HEK293T (cell line): ENCODE data around the gene LRRC4C.

Experiments used
- CTCF ChIA-PET: fragments of 350-600 bp; formaldehyde crosslinking; extraction: SDS; loops from one replicate; lab custom pipeline; 2021; ENCODE audit warnings: antibody characterized with exemption, inconsistent platforms; lab: Yijun Ruan, JAX
- POLR2A ChIA-PET: fragments of 350-600 bp; formaldehyde crosslinking; extraction: SDS; loops from one replicate; lab custom pipeline; 2020; ENCODE audit warnings: antibody characterized with exemption, inconsistent platforms; lab: Yijun Ruan, JAX
- DNase-seq: peaks from one replicate; pipeline ENCODE4 v3.0.0; 2012; ENCODE audit warnings: mixed read lengths; ENCODE audit errors: extremely low spot score
- ARNT ChIP-seq: fragments of 450-650 bp; IDR thresholded peaks from 2 replicates; pipeline ENCODE4 v1.6.1; 2017; ENCODE audit warnings: mild to moderate bottlenecking
- BHLHE40 ChIP-seq: fragments of 450-650 bp; IDR thresholded peaks from 2 replicates; pipeline ENCODE4 v1.6.1; 2016; ENCODE audit warnings: mild to moderate bottlenecking, moderate library complexity, borderline replicate concordance
- CTBP1 ChIP-seq: fragments of 450-650 bp; IDR thresholded peaks from 2 replicates; pipeline ENCODE4 v1.6.1; 2016; ENCODE audit warnings: borderline replicate concordance
- ELF4 ChIP-seq: fragments of 450-650 bp; IDR thresholded peaks from 2 replicates; pipeline ENCODE4 v1.6.1; 2017; ENCODE audit warnings: antibody characterized with exemption
- FOXA1 ChIP-seq: fragments of 450-650 bp; IDR thresholded peaks from 2 replicates; pipeline ENCODE4 v1.6.1; 2016; ENCODE audit warnings: mild to moderate bottlenecking
- FOXM1 ChIP-seq: fragments of 450-650 bp; IDR thresholded peaks from 2 replicates; pipeline ENCODE4 v1.6.1; 2017; ENCODE audit warnings: mild to moderate bottlenecking, borderline replicate concordance
- HDGF ChIP-seq: fragments of 450-650 bp; IDR thresholded peaks from 2 replicates; pipeline ENCODE4 v1.6.1; 2017; ENCODE audit warnings: antibody characterized with exemption, borderline replicate concordance
- L3MBTL2 ChIP-seq: fragments of 450-650 bp; conservative IDR thresholded peaks from 2 replicates; pipeline ENCODE4 v1.6.1; 2016; ENCODE audit warnings: mild to moderate bottlenecking
- LEF1 ChIP-seq: fragments of 450-650 bp; IDR thresholded peaks from 2 replicates; pipeline ENCODE4 v1.6.1; 2017; ENCODE audit warnings: mild to moderate bottlenecking, borderline replicate concordance
- NFRKB ChIP-seq: fragments of 450-650 bp; IDR thresholded peaks from 2 replicates; pipeline ENCODE4 v1.6.1; 2016; ENCODE audit warnings: mild to moderate bottlenecking, moderate library complexity
- PKNOX1 ChIP-seq: fragments of 450-650 bp; IDR thresholded peaks from 2 replicates; pipeline ENCODE4 v1.6.1; 2016
- SP1 ChIP-seq: fragments of 450-650 bp; IDR thresholded peaks from 2 replicates; pipeline ENCODE4 v1.6.1; 2017
- SUZ12 ChIP-seq: fragments of 450-650 bp; IDR thresholded peaks from 2 replicates; pipeline ENCODE4 v1.6.1; 2016; ENCODE audit warnings: mild to moderate bottlenecking
- TARDBP ChIP-seq: fragments of 450-650 bp; IDR thresholded peaks from 2 replicates; pipeline ENCODE4 v1.6.1; 2016
- ZNF384 ChIP-seq: fragments of 450-650 bp; IDR thresholded peaks from 2 replicates; pipeline ENCODE4 v1.6.1; 2016

Gene LRRC4C

DNA sequence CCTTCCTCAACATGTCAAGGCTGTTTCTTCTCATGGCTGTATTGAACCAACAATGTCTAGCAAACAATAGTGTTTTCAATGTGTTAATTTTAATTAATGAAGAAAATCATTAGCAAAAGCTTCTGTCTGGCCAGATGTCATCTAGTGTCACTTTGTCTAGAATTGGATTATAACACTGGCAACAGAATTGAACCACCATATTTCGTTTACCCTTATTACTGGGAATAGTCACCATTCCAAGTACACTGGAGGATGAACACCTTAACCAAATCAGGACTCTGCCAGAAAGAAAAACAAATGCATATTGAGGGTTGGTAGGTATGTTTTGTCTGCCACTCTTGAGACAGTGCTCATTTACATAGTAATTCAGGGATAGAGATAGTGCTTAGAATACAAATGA, 146.2 kb downstream of the LRRC4C start:
- no peak for TF ChIP-seq SP1
- no peak for TF ChIP-seq ELF4
- no peak for TF ChIP-seq SUZ12
- no peak for TF ChIP-seq FOXA1
- no peak for TF ChIP-seq TARDBP
- TF ChIP-seq PKNOX1: no peak
- no peak for TF ChIP-seq LEF1
- TF ChIP-seq CTBP1: no peak
- no peak for TF ChIP-seq BHLHE40
- no peak for TF ChIP-seq L3MBTL2
- TF ChIP-seq NFRKB: no peak
- CTCF ChIA-PET: no interaction called here
- DNase-seq: no peak
- POLR2A ChIA-PET: no interaction called here

- TF ChIP-seq ZNF384: no peak
- no peak for TF ChIP-seq PKNOX1
- TF ChIP-seq NFRKB: no peak
- no peak for TF ChIP-seq ARNT
- POLR2A ChIA-PET: no interaction called here
- no peak for DNase-seq
- CTCF ChIA-PET: interaction anchor here (0.6 kb wide), 1 partner anchor 23 kb away, joined by 3 read pairs; no protein-coding TSS in a partner anchor
Measured at GRCh38 chr11:41309716-41310115, 149.7 kb downstream of the LRRC4C start.

GRCh38 chr11:41309111-41309522, 150.3 kb downstream of the LRRC4C start:
- POLR2A ChIA-PET: no interaction called here
- TF ChIP-seq TARDBP (no peak), FOXM1 (no peak), CTBP1 (no peak), FOXA1 (no peak), L3MBTL2 (no peak), BHLHE40 (no peak), PKNOX1 (no peak), SP1 (no peak), NFRKB (no peak), ELF4 (no peak), HDGF (no peak), LEF1 (no peak)
- no peak for DNase-seq
- CTCF ChIA-PET: interaction anchor here (0.6 kb wide), 1 partner anchor 24 kb away, joined by 3 read pairs; no protein-coding TSS in a partner anchor

- CTCF ChIA-PET: no interaction called here
- no peak for TF ChIP-seq LEF1
- no peak for TF ChIP-seq HDGF
- no peak for TF ChIP-seq SP1
- TF ChIP-seq ZNF384: no peak
- TF ChIP-seq TARDBP: no peak
- no peak for TF ChIP-seq PKNOX1
- TF ChIP-seq BHLHE40: no peak
- TF ChIP-seq L3MBTL2: no peak
- POLR2A ChIA-PET: no interaction called here
- DNase-seq: no peak
Measured at GRCh38 chr11:41308286-41308685, 151.2 kb downstream of the LRRC4C start.

DNA sequence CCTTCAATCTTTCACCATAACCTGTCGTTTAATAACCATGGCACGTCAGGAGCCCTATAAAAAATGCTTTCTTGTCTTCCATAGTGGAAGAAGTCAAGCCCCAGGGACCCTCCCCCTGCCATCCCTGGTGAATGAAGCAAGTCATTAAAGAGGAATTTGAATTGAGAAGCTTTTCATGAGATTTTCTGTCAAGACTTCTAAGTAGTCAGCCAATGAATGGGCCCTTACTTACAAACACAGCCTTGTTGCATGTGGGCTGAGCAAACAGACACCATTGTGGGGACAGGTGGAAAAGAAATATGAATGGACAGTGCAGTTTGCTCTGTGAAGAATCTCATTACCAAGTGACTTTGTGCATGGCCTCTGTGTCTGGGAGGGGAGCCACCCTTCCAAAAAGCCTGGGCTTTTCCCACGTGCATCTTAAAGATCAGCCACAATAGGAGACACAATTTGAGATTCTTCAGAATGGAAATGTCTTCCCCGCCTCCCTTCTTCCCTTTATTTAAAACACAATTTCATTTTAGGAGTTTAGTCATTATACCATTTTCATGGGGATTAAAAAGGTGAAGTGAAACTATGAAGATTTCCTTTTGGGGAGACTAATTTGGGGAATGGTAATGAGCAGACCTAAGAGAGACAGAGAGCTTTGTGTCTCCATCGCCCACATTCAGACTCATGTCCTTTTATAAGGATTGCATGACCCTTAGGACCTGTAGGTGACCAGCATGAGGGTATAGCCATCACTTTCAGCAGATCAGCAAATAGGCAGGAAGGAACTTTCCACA, 152.0 kb downstream of the LRRC4C start:
- ChIA-PET CTCF (no interaction called here), POLR2A (no interaction called here)
- TF ChIP-seq SUZ12 (no peak), SP1 (no peak), PKNOX1 (no peak), CTBP1 (no peak), ELF4 (no peak)
- DNase-seq: no peak

GRCh38 chr11:41306431-41306830, 153.0 kb downstream of the LRRC4C start:
- ChIA-PET POLR2A (no interaction called here), CTCF (no interaction called here)

More at GRCh38 chr11:41306431-41306830, 153.0 kb downstream of the LRRC4C start:
- TF ChIP-seq L3MBTL2: no peak
- TF ChIP-seq ELF4: no peak
- TF ChIP-seq NFRKB: no peak
- no peak for TF ChIP-seq LEF1
- no peak for TF ChIP-seq HDGF
- no peak for TF ChIP-seq SP1
- no peak for TF ChIP-seq SUZ12
- TF ChIP-seq ARNT: no peak
- TF ChIP-seq ZNF384: no peak
- DNase-seq: no peak
